ENCODE measurements around the gene CIRBP. TPM values are rescaled to one million over a fixed set of nuclear protein-coding genes. Genes with fewer than 3 reads are reported as not detected.

Gene CIRBP
- total and polyA plus RNA-seq, 2 donors (not counting 1 experiment from before 2014, with no cell fraction given) = 643 to 1,164 TPM

DNA sequence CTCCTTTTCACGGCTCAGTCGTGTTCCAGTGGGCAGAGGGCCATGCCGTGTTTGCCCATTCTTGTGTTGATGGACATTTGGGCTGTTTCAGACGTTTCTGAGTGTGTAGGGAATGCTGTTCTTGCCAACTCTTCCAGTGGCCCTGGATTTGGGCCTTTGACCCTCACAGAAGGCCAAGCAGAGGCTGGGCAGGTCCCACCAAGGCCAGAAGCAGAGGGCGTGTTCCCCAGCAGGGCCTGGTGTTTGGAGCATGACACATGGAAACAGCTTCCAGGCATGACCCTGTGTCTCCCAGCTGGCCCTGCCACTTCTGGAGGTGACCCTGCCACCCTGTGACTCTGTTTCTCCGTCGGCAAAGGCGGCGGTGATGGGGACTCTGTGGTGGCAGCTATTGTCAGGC lies 52.4 kb downstream of the CIRBP start:
- Histone ChIP-seq H3K4me3 (ENCODE audit: control extremely low read depth in 1 of 5, extremely low read depth in 1 of 5, insufficient read depth in 1 of 5, low read depth in 2 of 5, low read length in 4 of 5) (no peak overlapping the region), H3K79me2 (ENCODE audit: control insufficient read depth, insufficient read depth, low read length) (no peaks in the 10 kb centered on the region), H3K4me2 (replicated peaks; ENCODE audit: low read depth, low read length, poor library complexity, severe bottlenecking) (no peak overlapping the region), H3K9ac (ENCODE audit: low read length) (no peak overlapping the region), H3K9me3 (ENCODE audit: control extremely low read depth in 1 of 3, control insufficient read depth in 2 of 3, insufficient read depth in 1 of 3, low read length in 2 of 3) (peaks cover 0 to 18% (median 0%) of the 10 kb centered on the region in 3 donors), H3K4me1 (ENCODE audit: control insufficient read depth in 2 of 2, insufficient read depth in 2 of 2, low read length in 2 of 2) (peaks cover 12 to 15% of the 10 kb centered on the region in 2 donors), H3K27ac (ENCODE audit: low read length in 2 of 2) (no peak overlapping the region), H3K27me3 (replicated peaks in 1 of 4; ENCODE audit: control extremely low read depth in 1 of 4, control insufficient read depth in 3 of 4, insufficient read depth in 4 of 4, low read length in 3 of 4) (peaks cover 0 to 70% (median 28%) of the 10 kb centered on the region in 4 experiments), H3K36me3 (replicated peaks in 1 of 2; ENCODE audit: control extremely low read depth in 1 of 2, control insufficient read depth in 1 of 2, extremely low read depth in 1 of 2, insufficient read depth in 2 of 2, low read length in 1 of 2) (no peaks in the 10 kb centered on the region), H2AFZ (ENCODE audit: insufficient read depth, low read depth, low read length, poor library complexity, severe bottlenecking) (no peak overlapping the region), H4K20me1 (ENCODE audit: control insufficient read depth, insufficient read depth, low read length, poor library complexity, severe bottlenecking) (no peaks in the 10 kb centered on the region)
- H3K27ac Mint-ChIP-seq = no peak overlapping the region
- DNase-seq (no peak), ATAC-seq (ENCODE audit: low read depth) (no peak)
- H3K4me3 Mint-ChIP-seq = no peak overlapping the region
- peaks cover 34% of the 10 kb centered on the region for H3K27me3 Mint-ChIP-seq
- TF ChIP-seq EZH2 (IDR thresholded peaks at IDR 0.05; ENCODE audit: borderline replicate concordance, insufficient read depth, low read depth, low read length, poor library complexity, severe bottlenecking) = no peak
- TF ChIP-seq, protein P1, sequence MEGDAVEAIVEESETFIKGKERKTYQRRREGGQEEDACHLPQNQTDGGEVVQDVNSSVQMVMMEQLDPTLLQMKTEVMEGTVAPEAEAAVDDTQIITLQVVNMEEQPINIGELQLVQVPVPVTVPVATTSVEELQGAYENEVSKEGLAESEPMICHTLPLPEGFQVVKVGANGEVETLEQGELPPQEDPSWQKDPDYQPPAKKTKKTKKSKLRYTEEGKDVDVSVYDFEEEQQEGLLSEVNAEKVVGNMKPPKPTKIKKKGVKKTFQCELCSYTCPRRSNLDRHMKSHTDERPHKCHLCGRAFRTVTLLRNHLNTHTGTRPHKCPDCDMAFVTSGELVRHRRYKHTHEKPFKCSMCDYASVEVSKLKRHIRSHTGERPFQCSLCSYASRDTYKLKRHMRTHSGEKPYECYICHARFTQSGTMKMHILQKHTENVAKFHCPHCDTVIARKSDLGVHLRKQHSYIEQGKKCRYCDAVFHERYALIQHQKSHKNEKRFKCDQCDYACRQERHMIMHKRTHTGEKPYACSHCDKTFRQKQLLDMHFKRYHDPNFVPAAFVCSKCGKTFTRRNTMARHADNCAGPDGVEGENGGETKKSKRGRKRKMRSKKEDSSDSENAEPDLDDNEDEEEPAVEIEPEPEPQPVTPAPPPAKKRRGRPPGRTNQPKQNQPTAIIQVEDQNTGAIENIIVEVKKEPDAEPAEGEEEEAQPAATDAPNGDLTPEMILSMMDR (IDR thresholded peaks at IDR 0.05) = no peak
- H3K4me1 Mint-ChIP-seq = peaks cover 2% of the 10 kb centered on the region
- WGBS (ENCODE audit: insufficient coverage) = 90% methylated on average over 9 of the region's 9 CpGs
- intact Hi-C loops (cut with micrococcal nuclease) = no loop called here
- ChIA-PET CTCF (no interaction called here), POLR2A (no interaction called here)
- H3K9me3 Mint-ChIP-seq (ENCODE audit: insufficient read depth) = no peaks in the 10 kb centered on the region

- Mint-ChIP-seq H3K27me3 (peaks cover 34% of the 10 kb centered on the region), H3K9me3 (ENCODE audit: insufficient read depth) (no peaks in the 10 kb centered on the region), H3K4me3 (no peak overlapping the region), H3K4me1 (peaks cover 2% of the 10 kb centered on the region), H3K27ac (no peak overlapping the region)
- Histone ChIP-seq H4K20me1 (ENCODE audit: control insufficient read depth, insufficient read depth, low read length, poor library complexity, severe bottlenecking) (no peaks in the 10 kb centered on the region), H3K9ac (ENCODE audit: low read length) (no peak overlapping the region), H2AFZ (ENCODE audit: insufficient read depth, low read depth, low read length, poor library complexity, severe bottlenecking) (no peak overlapping the region), H3K4me3 (ENCODE audit: control extremely low read depth in 1 of 5, extremely low read depth in 1 of 5, insufficient read depth in 1 of 5, low read depth in 2 of 5, low read length in 4 of 5) (no peak overlapping the region), H3K9me3 (ENCODE audit: control extremely low read depth in 1 of 3, control insufficient read depth in 2 of 3, insufficient read depth in 1 of 3, low read length in 2 of 3) (peaks cover 0 to 17% (median 0%) of the 10 kb centered on the region in 3 donors), H3K27me3 (replicated peaks in 1 of 4; ENCODE audit: control extremely low read depth in 1 of 4, control insufficient read depth in 3 of 4, insufficient read depth in 4 of 4, low read length in 3 of 4) (peaks cover 0 to 62% (median 25%) of the 10 kb centered on the region in 4 experiments), H3K4me2 (replicated peaks; ENCODE audit: low read depth, low read length, poor library complexity, severe bottlenecking) (no peak overlapping the region), H3K79me2 (ENCODE audit: control insufficient read depth, insufficient read depth, low read length) (no peaks in the 10 kb centered on the region), H3K27ac (ENCODE audit: low read length in 2 of 2) (no peak overlapping the region), H3K4me1 (ENCODE audit: control insufficient read depth in 2 of 2, insufficient read depth in 2 of 2, low read length in 2 of 2) (peaks cover 12 to 15% of the 10 kb centered on the region in 2 donors), H3K36me3 (replicated peaks in 1 of 2; ENCODE audit: control extremely low read depth in 1 of 2, control insufficient read depth in 1 of 2, extremely low read depth in 1 of 2, insufficient read depth in 2 of 2, low read length in 1 of 2) (no peaks in the 10 kb centered on the region)
- POLR2A ChIA-PET = no interaction called here
- CTCF ChIA-PET = no interaction called here
- TF ChIP-seq, protein P1 (IDR thresholded peaks at IDR 0.05) = no peak
- no peak for TF ChIP-seq EZH2 (IDR thresholded peaks at IDR 0.05; ENCODE audit: borderline replicate concordance, insufficient read depth, low read depth, low read length, poor library complexity, severe bottlenecking)
- no peak for ATAC-seq (ENCODE audit: low read depth)
- intact Hi-C loops (cut with micrococcal nuclease) = no loop called here
- whole genome bisulfite sequencing (ENCODE audit: insufficient coverage) = 94% methylated on average over 16 of the region's 16 CpGs
- no peak for DNase-seq
Measured at GRCh38 chr19:1322198-1322981, 53.3 kb downstream of the CIRBP start.
